GM10248 (cell line): ENCODE data around the gene KIAA0825.

Experiments
- CTCF ChIA-PET: fragments of 300-600 bp; sonication (Branson Sonifier 250); formaldehyde crosslinking; extraction: SDS; loops from one replicate; lab custom pipeline; 2021; ENCODE audit warnings: antibody characterized with exemption; lab: Yijun Ruan, JAX
- POLR2A ChIA-PET: fragments of 350-650 bp; sonication (Branson Sonifier 250); formaldehyde crosslinking; extraction: SDS; loops from one replicate; lab custom pipeline; 2020; ENCODE audit warnings: antibody characterized with exemption; lab: Yijun Ruan, JAX
- DNase-seq: peaks from one replicate; pipeline ENCODE4 v3.0.0; 2012; ENCODE audit errors: extremely low spot score
- CTCF ChIP-seq: IDR thresholded peaks from 2 replicates; pipeline ENCODE4 v1.5.1; 2012; ENCODE audit warnings: mild to moderate bottlenecking, low read depth; ENCODE audit errors: extremely low read depth, missing control alignments, control extremely low read depth

The KIAA0825 gene

GRCh38 chr5:94463739-94464138 is 154.7 kb downstream of the KIAA0825 start:
- ChIA-PET CTCF (no interaction called here), POLR2A (no interaction called here)
- no peak for TF ChIP-seq CTCF
- no peak for DNase-seq

GRCh38 chr5:94461131-94461530 is 157.3 kb downstream of the KIAA0825 start:
- ChIA-PET CTCF (no interaction called here), POLR2A (no interaction called here)
- TF ChIP-seq CTCF, result no peak
- no peak for DNase-seq

- CTCF ChIA-PET, result interaction anchor here (2.9 kb wide), 1 partner anchor 13 kb away, joined by 9 read pairs; no protein-coding TSS in a partner anchor
- POLR2A ChIA-PET, result no interaction called here
- no peak for TF ChIP-seq CTCF
- no peak for DNase-seq
These were observed 158.5 kb downstream of the KIAA0825 start for GRCh38 chr5:94459915-94460314.

DNA sequence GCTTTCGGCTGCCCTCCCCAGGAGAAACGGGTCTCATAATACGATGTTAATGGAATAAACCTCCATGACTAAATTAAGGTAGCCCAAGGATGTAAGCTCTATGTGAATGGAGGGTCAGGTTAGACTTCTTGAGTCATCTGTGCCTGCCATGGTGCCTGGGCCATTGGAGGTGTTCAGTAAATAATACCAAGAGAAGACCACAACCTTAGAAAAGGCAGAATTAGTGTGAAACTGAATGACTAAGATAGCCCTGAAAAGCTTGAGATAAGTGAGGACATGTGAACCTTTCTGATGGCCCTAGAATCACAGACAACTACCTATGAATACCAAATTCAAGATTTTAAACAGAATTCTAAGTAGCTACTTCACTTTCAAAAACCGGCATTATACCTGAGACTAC is 160.6 kb downstream of the KIAA0825 start:
- TF ChIP-seq CTCF, result no peak
- ChIA-PET CTCF (interaction anchor here (1.0 to 2.9 kb wide), 4 partner anchors 10 to 67 kb away, joined by 3 to 9 read pairs (median 5); no protein-coding TSS in a partner anchor), POLR2A (no interaction called here)
- no peak for DNase-seq

DNA sequence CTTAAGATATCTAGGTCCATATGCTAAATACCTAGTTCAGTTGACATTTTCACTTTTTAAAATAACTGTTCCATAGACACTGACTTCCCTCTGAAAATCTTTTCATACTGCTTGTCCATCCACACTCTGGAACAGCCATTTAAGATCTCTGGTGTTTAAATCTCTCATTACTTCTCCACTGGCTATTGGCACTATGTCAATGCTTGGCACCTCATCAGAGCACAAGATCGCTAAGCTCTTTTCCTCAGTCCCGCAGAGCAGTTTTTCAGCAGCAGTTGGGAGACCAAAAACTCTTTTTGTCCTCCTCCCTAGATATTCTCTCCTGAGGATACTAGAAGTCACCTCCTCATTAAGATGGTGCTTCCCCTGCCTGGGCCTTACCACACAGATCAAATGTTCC is 172.7 kb downstream of the KIAA0825 start:
- POLR2A ChIA-PET, result no interaction called here
- TF ChIP-seq CTCF, result no peak

DNA sequence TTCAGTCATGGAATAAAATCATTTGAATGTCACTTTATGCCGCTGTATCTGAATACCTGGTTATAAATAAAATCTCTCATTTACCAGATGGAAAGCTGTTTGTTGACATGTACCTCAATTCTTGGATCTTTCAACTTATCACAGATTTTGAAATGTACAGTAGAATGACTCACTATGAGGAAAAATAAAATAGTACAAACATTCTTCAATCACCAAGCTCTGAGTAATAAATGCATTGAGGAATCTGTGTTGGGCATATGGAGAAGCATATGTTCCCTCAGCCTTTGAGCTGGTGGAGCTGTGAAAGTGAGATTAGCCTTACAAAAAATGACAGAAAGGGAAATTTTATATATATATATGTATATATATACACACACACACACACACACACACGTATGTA is 175.4 kb downstream of the KIAA0825 start:
- CTCF ChIA-PET, result interaction anchor here (1.5 to 1.6 kb wide), 2 partner anchors 10 to 14 kb away, joined by 4 to 5 read pairs; no protein-coding TSS in a partner anchor
- POLR2A ChIA-PET, result no interaction called here
- no peak for DNase-seq
- no peak for TF ChIP-seq CTCF

More for the DNA sequence above, 172.7 kb downstream of the KIAA0825 start:
- CTCF ChIA-PET, result interaction anchor here (2.4 kb wide), 1 partner anchor 13 kb away, joined by 9 read pairs; no protein-coding TSS in a partner anchor
- no peak for DNase-seq
